Measurements from ENCODE around the gene SERGEF. TPM values are rescaled to one million over a fixed set of nuclear protein-coding genes. Genes with fewer than 3 reads are reported as not detected.

The SERGEF gene
- total and polyA plus RNA-seq, 2 donors from 2014 or later: 33.2 to 63.0 TPM

GRCh38 chr11:17831883-17832282 is 181.0 kb downstream of the SERGEF start:
- H3K36me3 ChIP-seq (ENCODE audit: control insufficient read depth in 2 of 3, insufficient read depth in 3 of 3, low read length in 3 of 3): no peaks in the 10 kb centered on the region
- no peak for TF ChIP-seq CTCF (IDR thresholded peaks at IDR 0.05; ENCODE audit: borderline replicate concordance, extremely low read depth, insufficient read depth)
- H3K27ac ChIP-seq (ENCODE audit: low read depth in 2 of 2, low read length in 2 of 2): no peak overlapping the region
- H3K27me3 ChIP-seq (ENCODE audit: control insufficient read depth, insufficient read depth, low read length): no peaks in the 10 kb centered on the region
- no peak overlapping the region for H3K9ac ChIP-seq (ENCODE audit: low read length in 3 of 3)
- intact Hi-C loops (cut with DNase I): no loop called here
- H3K4me1 ChIP-seq (ENCODE audit: control insufficient read depth in 2 of 3, insufficient read depth in 2 of 3, low read depth in 1 of 3, low read length in 3 of 3): peaks cover 0 to 2% (median 0%) of the 10 kb centered on the region in 3 donors
- no peaks in the 10 kb centered on the region for H3K9me3 ChIP-seq (ENCODE audit: control insufficient read depth in 2 of 3, insufficient read depth in 1 of 3, low read length in 3 of 3)
- no peak overlapping the region for H3K4me3 ChIP-seq (ENCODE audit: low read length in 3 of 3)
- no peak for DNase-seq
- FAIRE-seq: no peak

GRCh38 chr11:17831228-17831627 is 181.6 kb downstream of the SERGEF start:
- no peaks in the 10 kb centered on the region for H3K27me3 ChIP-seq (ENCODE audit: control insufficient read depth, insufficient read depth, low read length)
- no peaks in the 10 kb centered on the region for H3K36me3 ChIP-seq (ENCODE audit: control insufficient read depth in 2 of 3, insufficient read depth in 3 of 3, low read length in 3 of 3)
- H3K4me1 ChIP-seq (ENCODE audit: control insufficient read depth in 2 of 3, insufficient read depth in 2 of 3, low read depth in 1 of 3, low read length in 3 of 3): peaks cover 0 to 2% (median 0%) of the 10 kb centered on the region in 3 donors
- no peaks in the 10 kb centered on the region for H3K9me3 ChIP-seq (ENCODE audit: control insufficient read depth in 2 of 3, insufficient read depth in 1 of 3, low read length in 3 of 3)
- no peak for DNase-seq
- H3K9ac ChIP-seq (ENCODE audit: low read length in 3 of 3): no peak overlapping the region
- H3K27ac ChIP-seq (ENCODE audit: low read depth in 2 of 2, low read length in 2 of 2): no peak overlapping the region
- TF ChIP-seq CTCF (IDR thresholded peaks at IDR 0.05; ENCODE audit: borderline replicate concordance, extremely low read depth, insufficient read depth): no peak
- intact Hi-C loops (cut with DNase I): no loop called here
- FAIRE-seq: no peak
- no peak overlapping the region for H3K4me3 ChIP-seq (ENCODE audit: low read length in 3 of 3)

- Histone ChIP-seq H3K36me3 (ENCODE audit: control insufficient read depth in 2 of 3, insufficient read depth in 3 of 3, low read length in 3 of 3) (no peaks in the 10 kb centered on the region), H3K9ac (ENCODE audit: low read length in 3 of 3) (no peak overlapping the region)
Observed at GRCh38 chr11:17828311-17828751, 184.5 kb downstream of the SERGEF start.

More at GRCh38 chr11:17828311-17828751, 184.5 kb downstream of the SERGEF start:
- Histone ChIP-seq H3K4me3 (ENCODE audit: low read length in 3 of 3) (no peak overlapping the region), H3K27ac (ENCODE audit: low read depth in 2 of 2, low read length in 2 of 2) (no peak overlapping the region), H3K9me3 (ENCODE audit: control insufficient read depth in 2 of 3, insufficient read depth in 1 of 3, low read length in 3 of 3) (no peaks in the 10 kb centered on the region), H3K4me1 (ENCODE audit: control insufficient read depth in 2 of 3, insufficient read depth in 2 of 3, low read depth in 1 of 3, low read length in 3 of 3) (peaks cover 0 to 2% (median 0%) of the 10 kb centered on the region in 3 donors), H3K27me3 (ENCODE audit: control insufficient read depth, insufficient read depth, low read length) (no peaks in the 10 kb centered on the region)
- FAIRE-seq (no peak), DNase-seq (peak in 4 of 5 donors; percentile 53 to 92 (median 76))
- intact Hi-C loops (cut with DNase I): no loop called here
- TF ChIP-seq CTCF (IDR thresholded peaks at IDR 0.05; ENCODE audit: borderline replicate concordance, extremely low read depth, insufficient read depth): no peak

Data from kidney (tissue), 14 donors.